Tibial nerve (tissue), 3 donors: Measurements from ENCODE around the gene ROBO2.

ENCODE experiments used
- POLR2A ChIP-seq, 2 donors: fragments of 450-650 bp; IDR thresholded peaks; one replicate each; pipeline ENCODE4 v1.6.1; 2017; ENCODE audit warnings: antibody characterized with exemption in 2 of 2, mild to moderate bottlenecking in 2 of 2, moderate library complexity in 2 of 2
- TF ChIP-seq, protein P1 (sequence below), 5 experiments: fragments of 200-600 bp in 3 of 5; fragments of 450-650 bp in 2 of 5; sonication (generic) in 3 of 5; IDR thresholded peaks; one replicate each; pipeline ENCODE4 v1.5.1; 2016 to 2019; ENCODE audit warnings: antibody characterized with exemption in 5 of 5, mild to moderate bottlenecking in 3 of 5, moderate library complexity in 2 of 5

DNA sequence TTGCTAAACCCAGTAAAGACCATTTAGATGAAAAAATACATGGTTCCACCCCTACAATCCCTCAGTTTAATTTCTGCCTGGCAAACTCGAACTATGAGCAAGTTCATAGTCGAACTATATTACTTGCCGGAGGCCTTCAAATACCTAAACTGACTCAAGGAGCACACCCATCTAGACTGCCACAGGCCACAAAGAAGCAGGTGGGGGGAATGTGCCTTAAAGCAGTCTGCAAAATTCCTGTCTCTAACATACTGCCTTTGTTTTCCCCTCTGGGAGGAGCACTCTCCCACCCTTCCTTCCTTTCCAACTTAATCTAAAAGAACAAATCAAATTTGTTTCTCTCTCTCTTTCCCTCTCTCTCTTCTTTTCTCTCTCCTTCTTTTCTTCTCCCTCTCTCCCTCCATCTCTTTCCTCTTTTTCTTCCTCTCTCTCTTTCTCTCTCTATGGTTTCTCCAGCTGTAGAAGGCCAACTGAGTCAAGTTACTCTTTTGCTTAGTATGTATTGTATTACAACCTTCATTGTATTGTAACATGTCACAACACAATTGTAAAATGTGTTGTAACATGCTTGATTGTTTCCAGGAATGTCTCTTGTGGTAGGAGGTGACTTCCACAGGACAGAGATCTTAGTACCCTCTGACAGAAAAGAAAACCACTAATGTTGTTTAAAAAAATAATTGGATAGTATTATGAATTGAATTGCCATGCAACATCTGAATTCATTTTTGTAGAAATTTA lies 496.3 kb downstream of the ROBO2 start:
- TF ChIP-seq, protein P1, sequence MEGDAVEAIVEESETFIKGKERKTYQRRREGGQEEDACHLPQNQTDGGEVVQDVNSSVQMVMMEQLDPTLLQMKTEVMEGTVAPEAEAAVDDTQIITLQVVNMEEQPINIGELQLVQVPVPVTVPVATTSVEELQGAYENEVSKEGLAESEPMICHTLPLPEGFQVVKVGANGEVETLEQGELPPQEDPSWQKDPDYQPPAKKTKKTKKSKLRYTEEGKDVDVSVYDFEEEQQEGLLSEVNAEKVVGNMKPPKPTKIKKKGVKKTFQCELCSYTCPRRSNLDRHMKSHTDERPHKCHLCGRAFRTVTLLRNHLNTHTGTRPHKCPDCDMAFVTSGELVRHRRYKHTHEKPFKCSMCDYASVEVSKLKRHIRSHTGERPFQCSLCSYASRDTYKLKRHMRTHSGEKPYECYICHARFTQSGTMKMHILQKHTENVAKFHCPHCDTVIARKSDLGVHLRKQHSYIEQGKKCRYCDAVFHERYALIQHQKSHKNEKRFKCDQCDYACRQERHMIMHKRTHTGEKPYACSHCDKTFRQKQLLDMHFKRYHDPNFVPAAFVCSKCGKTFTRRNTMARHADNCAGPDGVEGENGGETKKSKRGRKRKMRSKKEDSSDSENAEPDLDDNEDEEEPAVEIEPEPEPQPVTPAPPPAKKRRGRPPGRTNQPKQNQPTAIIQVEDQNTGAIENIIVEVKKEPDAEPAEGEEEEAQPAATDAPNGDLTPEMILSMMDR (IDR thresholded peaks at IDR 0.05) = no peak
- no peak for TF ChIP-seq POLR2A (IDR thresholded peaks at IDR 0.05)
